Heart left ventricle (tissue), 16 donors: Measurements from ENCODE around the gene ADD2. TPM values are rescaled to one million over a fixed set of nuclear protein-coding genes. Genes with fewer than 3 reads are reported as not detected.

Experiments
- ATAC-seq, 4 donors: fragments of 200-7000 bp; cut with Tn5 transposase; one replicate each; pipeline ENCODE4 v1.9.1; 2020 to 2022; ENCODE audit warnings: moderate library complexity in 4 of 4, mild to moderate bottlenecking in 3 of 4, moderate number of reproducible peaks in 1 of 4
- DNase-seq, 5 donors: peaks; one replicate each; pipeline ENCODE4 v3.0.0-alpha.2; 2020
- H3K27ac ChIP-seq, 12 donors: fragments of 200-600 bp; sonication (generic) in 4 of 12; one replicate each; pipeline versions ENCODE4 v1.5.0 to v1.8.0; 2016 to 2022; ENCODE audit warnings: mild to moderate bottlenecking in 2 of 12
- H3K27me3 ChIP-seq, 9 donors: fragments of 200-600 bp; sonication (generic) in 2 of 9; one replicate each; pipeline versions ENCODE4 v1.5.1 to v1.8.0; 2016 to 2022; ENCODE audit warnings: mild to moderate bottlenecking in 3 of 9
- H3K36me3 ChIP-seq, 9 donors: fragments of 200-600 bp; sonication (generic) in 2 of 9; one replicate each; pipeline versions ENCODE4 v1.5.0 to v1.8.0; 2018 to 2022; ENCODE audit warnings: mild to moderate bottlenecking in 2 of 9
- H3K4me1 ChIP-seq, 12 donors: fragments of 200-600 bp; sonication (generic) in 4 of 12; one replicate each; pipeline versions ENCODE4 v1.5.0 to v1.8.0; 2016 to 2022; ENCODE audit warnings: mild to moderate bottlenecking in 3 of 12
- H3K4me3 ChIP-seq, 12 donors: fragments of 200-600 bp; sonication (generic) in 4 of 12; one replicate each; pipeline versions ENCODE4 v1.5.0 to v1.8.0; 2017 to 2022; ENCODE audit warnings: mild to moderate bottlenecking in 9 of 12, moderate library complexity in 4 of 12
- H3K9me3 ChIP-seq, 12 donors: fragments of 200-600 bp; sonication (generic) in 4 of 12; one replicate each; pipeline versions ENCODE4 v1.5.0 to v1.8.0; 2016 to 2022; ENCODE audit warnings: mild to moderate bottlenecking in 1 of 12
- POLR2A ChIP-seq, 2 donors: fragments of 450-650 bp; IDR thresholded peaks; one replicate each; pipeline ENCODE4 v1.6.1; 2017; ENCODE audit warnings: antibody characterized with exemption in 2 of 2, mild to moderate bottlenecking in 2 of 2, moderate library complexity in 2 of 2
- WGBS, 4 donors: extraction: QIAGEN DNeasy Blood & Tissue Kit in 2 of 4; methylation state at CpG; one replicate each; pipeline versions ENCODE4 v1.1.5 to v1.1.7; 2013 to 2018; 5-methylcytosine and 5-hydroxymethylcytosine counted together
- intact Hi-C, 10 donors: fragments of 100-400 bp; cut with DNase I; formaldehyde crosslinking; loops; one replicate each; pipeline versions ENCODE4 v1.11.1 to v1.14.2; 2022
- polyA plus RNA-seq, 2 donors: library from polyadenylated mRNA; stranded (reverse); fragments of 200-250 nt; gene quantifications; one replicate each; pipeline ENCODE4 v1.2.3, GENCODE V29; 2013
- total RNA-seq, 9 donors: library from RNA; depleted of rRNA in 2 of 9; stranded (reverse); fragments of >200 nt in 2 of 9; fragmentation: NEBNext Ultra II Directional in 3 of 9; extraction: Animal tissue kit (Norgen Biotek cat#: 25700) in 3 of 9; gene quantifications; one replicate each; pipeline versions ENCODE4 v1.1.0 to v1.2.4, GENCODE V29; 2016 to 2023
- TF ChIP-seq, protein P1 (sequence below), 12 donors: fragments of 200-600 bp; sonication (generic) in 4 of 12; IDR thresholded peaks; one replicate each; pipeline versions ENCODE4 v1.5.0 to v1.8.0; 2018 to 2022; ENCODE audit warnings: antibody characterized with exemption in 12 of 12, mild to moderate bottlenecking in 5 of 12
- donor health status: ischemic (EF 13 %, LVEDD 7.1; RV severe dilation, severe dysfunction).
- donor health status: healthy with polysubstance abuse.
- donor health status: DM: no; HTN: yes; CAD: no.
- donor health status: DM: no; HTN: no; CAD: no.
- donor health status: ischemic (EF 25% LVEDD 6.9; RV normal size, moderate dysfunction).
- donor health status: ischemic (EF 25% LVEDD 5.7; RV mildly dilated, moderate dysfunction).
- donor health status: healthy.
- donor health status: DM: yes; HTN: yes; CAD: no.
- donor health status: ischemic (EF 35%, LVEDD 5.7; RV mildly dilated, moderate dysfunction).
- donor health status: nonischemic (EF 11% LVEDD 7.7; RV severe dilation, severe dysfunction).
- donor health status: DM: yes; HTN: yes; CAD: no.
- donor health status: PGD.
- donor health status: ischemic (EF 29% LVEDD 5.4; RV normal size, mild dysfunction).
- donor health status: nonischemic (EF 23%, LVEDD 6.1; RV moderate dilation, normal function).

Gene ADD2
- total and polyA plus RNA-seq, 11 donors = 0.49 to 7.3 (median 3.0) TPM

DNA sequence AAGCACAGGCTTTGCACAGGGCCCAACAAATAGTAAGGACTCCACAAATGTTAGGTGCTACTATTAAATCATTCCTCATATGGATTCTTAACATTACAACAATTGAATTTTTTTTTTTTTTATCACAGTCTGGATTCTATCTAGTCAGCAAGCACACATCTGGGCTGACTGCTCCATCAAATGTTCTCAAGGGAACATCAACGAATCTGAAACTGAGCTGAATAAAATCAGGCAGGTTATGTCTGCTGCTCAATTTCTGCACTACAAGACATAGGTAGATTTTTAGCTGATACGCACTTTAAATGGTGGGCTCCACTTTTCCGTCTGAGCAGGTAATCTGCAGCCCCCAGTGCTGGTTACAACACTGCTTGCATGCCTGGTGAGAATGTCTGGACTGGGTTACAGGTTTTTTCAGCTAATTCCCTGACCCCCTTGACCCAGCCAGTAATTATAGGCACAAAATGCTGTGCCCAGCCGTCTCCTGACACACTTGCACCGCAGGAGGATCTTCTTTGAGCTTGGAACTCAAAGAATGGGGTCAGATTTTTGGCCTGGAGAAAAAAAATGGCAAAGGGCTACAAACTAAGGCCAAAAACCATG is 44.6 kb downstream of the ADD2 start:
- WGBS, 4 donors = 89 to 92% (median 90%) methylated on average over 5 of the region's 5 CpGs
- no peaks in the 10 kb centered on the region for H3K36me3 ChIP-seq
- ATAC-seq (no peak), DNase-seq (no peak)
- intact Hi-C loops = no loop called here
- no peak for TF ChIP-seq POLR2A (IDR thresholded peaks at IDR 0.05)
- TF ChIP-seq, protein P1, sequence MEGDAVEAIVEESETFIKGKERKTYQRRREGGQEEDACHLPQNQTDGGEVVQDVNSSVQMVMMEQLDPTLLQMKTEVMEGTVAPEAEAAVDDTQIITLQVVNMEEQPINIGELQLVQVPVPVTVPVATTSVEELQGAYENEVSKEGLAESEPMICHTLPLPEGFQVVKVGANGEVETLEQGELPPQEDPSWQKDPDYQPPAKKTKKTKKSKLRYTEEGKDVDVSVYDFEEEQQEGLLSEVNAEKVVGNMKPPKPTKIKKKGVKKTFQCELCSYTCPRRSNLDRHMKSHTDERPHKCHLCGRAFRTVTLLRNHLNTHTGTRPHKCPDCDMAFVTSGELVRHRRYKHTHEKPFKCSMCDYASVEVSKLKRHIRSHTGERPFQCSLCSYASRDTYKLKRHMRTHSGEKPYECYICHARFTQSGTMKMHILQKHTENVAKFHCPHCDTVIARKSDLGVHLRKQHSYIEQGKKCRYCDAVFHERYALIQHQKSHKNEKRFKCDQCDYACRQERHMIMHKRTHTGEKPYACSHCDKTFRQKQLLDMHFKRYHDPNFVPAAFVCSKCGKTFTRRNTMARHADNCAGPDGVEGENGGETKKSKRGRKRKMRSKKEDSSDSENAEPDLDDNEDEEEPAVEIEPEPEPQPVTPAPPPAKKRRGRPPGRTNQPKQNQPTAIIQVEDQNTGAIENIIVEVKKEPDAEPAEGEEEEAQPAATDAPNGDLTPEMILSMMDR (IDR thresholded peaks at IDR 0.05) = no peak
- H3K27ac ChIP-seq = no peak overlapping the region
- no peaks in the 10 kb centered on the region for H3K27me3 ChIP-seq
- H3K4me1 ChIP-seq = no peaks in the 10 kb centered on the region
- H3K9me3 ChIP-seq = no peaks in the 10 kb centered on the region
- H3K4me3 ChIP-seq = no peak overlapping the region

DNA sequence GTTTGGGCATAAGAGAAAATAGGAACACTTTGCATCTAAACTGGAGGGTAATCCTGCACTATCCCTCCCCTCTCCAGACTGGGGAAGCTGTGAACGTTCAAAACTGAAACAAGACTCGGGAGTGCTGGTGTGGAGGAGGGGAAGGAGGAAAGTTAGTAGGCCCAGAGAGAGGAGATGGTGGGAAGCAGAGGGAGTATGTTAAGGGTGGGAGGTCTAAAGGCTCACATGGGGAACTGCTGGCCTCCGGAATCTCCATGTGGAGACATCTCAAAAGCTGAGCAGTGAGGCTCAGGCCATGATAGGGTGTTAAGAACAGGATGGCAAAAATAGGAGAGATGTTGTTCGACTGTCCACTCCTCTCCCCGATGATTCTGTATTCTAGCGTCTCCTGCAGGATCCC is 47.9 kb downstream of the ADD2 start:
- 78 to 81% (median 81%) methylated on average over 6 of the region's 6 CpGs for WGBS, 4 donors
- no peak for ATAC-seq

GRCh38 chr2:70719231-70719630 is 48.8 kb downstream of the ADD2 start:
- H3K4me3 ChIP-seq = no peak overlapping the region
- DNase-seq = no peak
- H3K27ac ChIP-seq = no peak overlapping the region
- H3K9me3 ChIP-seq = no peaks in the 10 kb centered on the region
- no peaks in the 10 kb centered on the region for H3K36me3 ChIP-seq
- no peaks in the 10 kb centered on the region for H3K27me3 ChIP-seq
- ATAC-seq = no peak
- no peak for TF ChIP-seq POLR2A (IDR thresholded peaks at IDR 0.05)
- TF ChIP-seq, protein P1 (IDR thresholded peaks at IDR 0.05) = no peak
- intact Hi-C loops = no loop called here
- H3K4me1 ChIP-seq = no peaks in the 10 kb centered on the region
- WGBS, 4 donors = 64 to 91% (median 90%) methylated on average over 2 to 3 of the region's 3 CpGs

More for the DNA sequence above, 47.9 kb downstream of the ADD2 start:
- intact Hi-C loops = no loop called here
- TF ChIP-seq, protein P1 (IDR thresholded peaks at IDR 0.05) = no peak
- TF ChIP-seq POLR2A (IDR thresholded peaks at IDR 0.05) = no peak
- Histone ChIP-seq H3K27me3 (no peaks in the 10 kb centered on the region), H3K36me3 (no peaks in the 10 kb centered on the region), H3K9me3 (no peaks in the 10 kb centered on the region), H3K27ac (no peak overlapping the region), H3K4me1 (no peaks in the 10 kb centered on the region), H3K4me3 (no peak overlapping the region)
- DNase-seq = no peak

- intact Hi-C loops = no loop called here
- H3K4me1 ChIP-seq = no peaks in the 10 kb centered on the region
- DNase-seq (no peak), ATAC-seq (no peak)
- H3K27me3 ChIP-seq = no peaks in the 10 kb centered on the region
- 83 to 100% (median 87%) methylated on average over 1 to 2 of the region's 2 CpGs for WGBS, 4 donors
- H3K4me3 ChIP-seq = no peak overlapping the region
- TF ChIP-seq, protein P1 (IDR thresholded peaks at IDR 0.05) = no peak
- no peak for TF ChIP-seq POLR2A (IDR thresholded peaks at IDR 0.05)
- H3K27ac ChIP-seq = no peak overlapping the region
- H3K9me3 ChIP-seq = no peaks in the 10 kb centered on the region
- H3K36me3 ChIP-seq = no peaks in the 10 kb centered on the region
Observed at GRCh38 chr2:70718736-70719135, 49.3 kb downstream of the ADD2 start.
